Caco-2 (cell line): ENCODE measurements around the gene SKAP2. TPM values are rescaled to one million over a fixed set of nuclear protein-coding genes. Genes with fewer than 3 reads are reported as not detected.

Source experiments
- BruUV-seq: library from RNA; stranded (reverse); fragments of 400-500 nt; replicated peaks from 2 replicates; lab custom pipeline; 2021; lab: Mats Ljungman, UMichigan
- CTCF ChIA-PET: fragments of 300-600 bp; sonication (Branson Sonifier 250); formaldehyde crosslinking; loops from one replicate; lab custom pipeline; 2022; ENCODE audit warnings: antibody characterized with exemption; lab: Charles Lee
- POLR2A ChIA-PET: fragments of 300-600 bp; sonication (Branson Sonifier 250); formaldehyde crosslinking; loops from one replicate; lab custom pipeline; 2022; ENCODE audit warnings: antibody characterized with exemption; lab: Charles Lee
- DNase-seq, 2 experiments: peaks; one replicate each; pipeline versions ENCODE4 v3.0.0 to v3.0.0-alpha.2; 2020 to 2022
- H3K27me3 ChIP-seq: replicated peaks from 2 replicates; pipeline ENCODE4 v1.6.0; 2011; ENCODE audit warnings: low read length; ENCODE audit not compliant: control insufficient read depth, insufficient read depth
- H3K36me3 ChIP-seq: 2 replicates; pipeline ENCODE4 v1.5.1; 2011; ENCODE audit warnings: low read length; ENCODE audit not compliant: control insufficient read depth, insufficient read depth
- H3K4me1 ChIP-seq: fragments of 250-450 bp; sonication (Bioruptor Pico); 2 replicates; pipeline ENCODE4 v1.5.1; 2020; ENCODE audit warnings: mild to moderate bottlenecking
- H3K4me3 ChIP-seq: 2 replicates; pipeline ENCODE4 v1.5.1; 2011; ENCODE audit warnings: low read depth, mild to moderate bottlenecking, control low read depth, low read length
- H3K9me3 ChIP-seq: fragments of 250-450 bp; sonication (Bioruptor Pico); 2 replicates; pipeline ENCODE4 v1.5.1; 2020; ENCODE audit warnings: mild to moderate bottlenecking, moderate library complexity
- H3K27ac Mint-ChIP-seq: one replicate; pipeline ENCODE4 v1.8.0; 2022; ENCODE audit warnings: mixed read lengths; ENCODE audit not compliant: unreplicated experiment
- H3K27me3 Mint-ChIP-seq: one replicate; pipeline ENCODE4 v1.8.0; 2022; ENCODE audit warnings: mixed read lengths; ENCODE audit not compliant: insufficient read depth, unreplicated experiment
- H3K36me3 Mint-ChIP-seq: one replicate; pipeline ENCODE4 v1.8.0; 2022; ENCODE audit warnings: mild to moderate bottlenecking, mixed read lengths; ENCODE audit not compliant: insufficient read depth, unreplicated experiment
- H3K4me1 Mint-ChIP-seq: one replicate; pipeline ENCODE4 v1.8.0; 2022; ENCODE audit warnings: low read depth, mixed read lengths; ENCODE audit not compliant: unreplicated experiment
- H3K4me3 Mint-ChIP-seq: one replicate; pipeline ENCODE4 v1.8.0; 2022; ENCODE audit warnings: mild to moderate bottlenecking, moderate library complexity, mixed read lengths; ENCODE audit not compliant: unreplicated experiment
- H3K9me3 Mint-ChIP-seq: one replicate; pipeline ENCODE4 v1.8.0; 2022; ENCODE audit warnings: mixed read lengths; ENCODE audit not compliant: unreplicated experiment
- CTCF ChIP-seq, 2 experiments: fragments of 200-600 bp in 1 of 2; IDR thresholded peaks; 1 replicate in 1 of 2; 2 replicates in 1 of 2; pipeline versions ENCODE4 v1.5.1 to v1.8.0; 2011 to 2022; ENCODE audit warnings: antibody characterized with exemption in 1 of 2, control low read depth in 1 of 2, inconsistent platforms in 1 of 2, low read depth in 1 of 2, low read length in 1 of 2, mild to moderate bottlenecking in 1 of 2, moderate library complexity in 1 of 2; ENCODE audit not compliant: insufficient read depth in 1 of 2, severe bottlenecking in 1 of 2, unreplicated experiment in 1 of 2
- intact Hi-C: fragments of 100-400 bp; cut with micrococcal nuclease; formaldehyde crosslinking; loops from one replicate; pipeline ENCODE4 v1.10.0; 2022; ENCODE audit not compliant: unreplicated experiment
- total RNA-seq: library from RNA; stranded (reverse); gene quantifications from 2 replicates; pipeline ENCODE4 v1.2.3, GENCODE V29; 2022

The SKAP2 gene
- total RNA-seq, 1 experiment from 2014 or later, result 36.2 TPM

- H3K27ac Mint-ChIP-seq, result no peak overlapping the region
- peaks cover 14% of the 10 kb centered on the region for H3K4me1 Mint-ChIP-seq
- no peak for DNase-seq
- H3K36me3 Mint-ChIP-seq, result peaks cover 15% of the 10 kb centered on the region
- CTCF ChIA-PET, result no interaction called here
- H3K9me3 Mint-ChIP-seq, result no peaks in the 10 kb centered on the region
- peaks cover 7% of the 10 kb centered on the region for H3K4me1 ChIP-seq
- no peaks in the 10 kb centered on the region for H3K27me3 Mint-ChIP-seq
- H3K4me3 ChIP-seq, result no peak overlapping the region
- POLR2A ChIA-PET, result no interaction called here
- no peaks in the 10 kb centered on the region for H3K36me3 ChIP-seq
- intact Hi-C loops, result no loop called here
- H3K4me3 Mint-ChIP-seq, result no peak overlapping the region
- BruUV-seq, result no TSS peak
- no peaks in the 10 kb centered on the region for H3K9me3 ChIP-seq
- no peak for TF ChIP-seq CTCF (IDR thresholded peaks at IDR 0.05; ENCODE audit: insufficient read depth in 1 of 2, low read depth in 1 of 2, low read length in 1 of 2, severe bottlenecking in 1 of 2, unreplicated experiment in 1 of 2)
- H3K27me3 ChIP-seq, result no peaks in the 10 kb centered on the region
Observed at GRCh38 chr7:26868841-26869495, 4.6 kb upstream of the SKAP2 start.

GRCh38 chr7:26865094-26865388, 651 bp upstream of the SKAP2 start:
- Histone ChIP-seq H3K4me1 (peaks cover 7% of the 10 kb centered on the region), H3K27me3 (no peaks in the 10 kb centered on the region), H3K36me3 (no peaks in the 10 kb centered on the region), H3K9me3 (no peaks in the 10 kb centered on the region), H3K4me3 (peak overlapping the region; percentile 62)
- TSS peak; percentile 99 for BruUV-seq
- Mint-ChIP-seq H3K27ac (peak overlapping the region; percentile 81), H3K4me1 (peaks cover 7% of the 10 kb centered on the region), H3K9me3 (no peaks in the 10 kb centered on the region), H3K4me3 (peak overlapping the region; percentile 87), H3K27me3 (no peaks in the 10 kb centered on the region), H3K36me3 (peaks cover 9% of the 10 kb centered on the region)
- no peak for DNase-seq
- intact Hi-C loops, result no loop called here
- TF ChIP-seq CTCF (IDR thresholded peaks at IDR 0.05; ENCODE audit: insufficient read depth in 1 of 2, low read depth in 1 of 2, low read length in 1 of 2, severe bottlenecking in 1 of 2, unreplicated experiment in 1 of 2), result no peak
- POLR2A ChIA-PET, result interaction anchor here (0.5 to 1.6 kb wide), 6 partner anchors 10 to 296 kb away, joined by 3 to 10 read pairs (median 6); partner anchors contain the start of gene HOXA7
- CTCF ChIA-PET, result interaction anchor here (1.0 kb wide), 1 partner anchor 296 kb away, joined by 3 read pairs; no protein-coding TSS in a partner anchor

GRCh38 chr7:26863518-26864308, 677 bp downstream of the SKAP2 start:
- H3K36me3 ChIP-seq, result no peaks in the 10 kb centered on the region
- ChIA-PET CTCF (interaction anchor here (0.6 to 1.1 kb wide), 5 partner anchors 177 to 297 kb away, joined by 3 to 4 read pairs (median 3); partner anchors contain the start of gene HOXA5), POLR2A (interaction anchor here (0.7 to 1.6 kb wide), 6 partner anchors 9 to 293 kb away, joined by 3 to 6 read pairs (median 4); partner anchors contain the start of gene HOXA7)
- no peak for DNase-seq
- Mint-ChIP-seq H3K27me3 (no peaks in the 10 kb centered on the region), H3K36me3 (peaks cover 9% of the 10 kb centered on the region), H3K4me1 (peaks cover 7% of the 10 kb centered on the region), H3K9me3 (no peaks in the 10 kb centered on the region), H3K4me3 (peak overlapping the region; percentile 87), H3K27ac (peak overlapping the region; percentile 81)
- BruUV-seq, result TSS peak; percentile 53
- no peak for TF ChIP-seq CTCF (IDR thresholded peaks at IDR 0.05; ENCODE audit: insufficient read depth in 1 of 2, low read depth in 1 of 2, low read length in 1 of 2, severe bottlenecking in 1 of 2, unreplicated experiment in 1 of 2)
- intact Hi-C loops, result loop anchor here (1.0 to 5.0 kb wide), 4 partner anchors 84 to 299 kb away; no protein-coding TSS in a partner anchor
- H3K9me3 ChIP-seq, result no peaks in the 10 kb centered on the region
- no peaks in the 10 kb centered on the region for H3K27me3 ChIP-seq
- peaks cover 7% of the 10 kb centered on the region for H3K4me1 ChIP-seq
- peak overlapping the region; percentile 88 for H3K4me3 ChIP-seq
